WTC11 (cell line): ENCODE data around the gene ZER1. TPM values are rescaled to one million over a fixed set of nuclear protein-coding genes. Genes with fewer than 3 reads are reported as not detected.

Experiments
- ATAC-seq: fragments of 200-7000 bp; cut with Tn5 transposase; 2 replicates; pipeline ENCODE4 v1.10.0; 2021; ENCODE audit warnings: mild to moderate bottlenecking, moderate library complexity
- CTCF ChIA-PET: fragments of 300-600 bp; sonication (Branson Sonifier 250); formaldehyde crosslinking; loops from one replicate; lab custom pipeline; 2021; ENCODE audit warnings: antibody characterized with exemption; lab: Charles Lee
- POLR2A ChIA-PET: fragments of 350-600 bp; sonication (Branson Sonifier 250); formaldehyde crosslinking; loops from one replicate; lab custom pipeline; 2021; ENCODE audit warnings: antibody characterized with exemption; lab: Charles Lee
- DNase-seq: peaks from one replicate; pipeline ENCODE4 v3.0.0; 2021; ENCODE audit warnings: low spot score
- H3K27ac Mint-ChIP-seq: 2 replicates; pipeline ENCODE4 v1.8.0; 2021; ENCODE audit warnings: mixed read lengths
- H3K27me3 Mint-ChIP-seq: 2 replicates; pipeline ENCODE4 v1.8.0; 2021; ENCODE audit warnings: low read depth, mild to moderate bottlenecking, moderate library complexity, mixed read lengths
- H3K36me3 Mint-ChIP-seq: 2 replicates; pipeline ENCODE4 v1.8.0; 2021; ENCODE audit warnings: mixed read lengths
- H3K4me1 Mint-ChIP-seq: 2 replicates; pipeline ENCODE4 v1.8.0; 2022; ENCODE audit warnings: mixed read lengths
- H3K4me3 Mint-ChIP-seq: 2 replicates; pipeline ENCODE4 v1.8.0; 2021; ENCODE audit warnings: mild to moderate bottlenecking, moderate library complexity, mixed read lengths
- H3K9me3 Mint-ChIP-seq: 2 replicates; pipeline ENCODE4 v1.8.0; 2021; ENCODE audit warnings: mixed read lengths
- CDX4 ChIP-seq: fragments of 250-450 bp; sonication (Bioruptor Pico); IDR thresholded peaks from 2 replicates; pipeline ENCODE4 v1.9.0; 2021; ENCODE audit warnings: moderate library complexity, mild to moderate bottlenecking, inconsistent platforms, borderline replicate concordance
- CREB1 ChIP-seq: sonication (generic); formaldehyde crosslinking; IDR thresholded peaks from 2 replicates; pipeline ENCODE4 v1.8.0; 2023; ENCODE audit warnings: mild to moderate bottlenecking, missing genetic modification reagents
- CREM ChIP-seq: sonication (generic); formaldehyde crosslinking; IDR thresholded peaks from 2 replicates; pipeline ENCODE4 v1.8.1; 2022; ENCODE audit warnings: mild to moderate bottlenecking, missing genetic modification reagents, moderate library complexity
- CTCF ChIP-seq: fragments of 200-600 bp; IDR thresholded peaks from 2 replicates; pipeline ENCODE4 v1.8.0; 2022; ENCODE audit warnings: antibody characterized with exemption
- E2F1 ChIP-seq: sonication (generic); formaldehyde crosslinking; IDR thresholded peaks from 2 replicates; pipeline ENCODE4 v1.8.0; 2022; ENCODE audit warnings: mild to moderate bottlenecking, missing genetic modification reagents
- ERG ChIP-seq: fragments of 250-450 bp; sonication (Bioruptor Pico); IDR thresholded peaks from 2 replicates; pipeline ENCODE4 v1.8.0; 2021; ENCODE audit warnings: mild to moderate bottlenecking
- ETV6 ChIP-seq: sonication (generic); formaldehyde crosslinking; IDR thresholded peaks from 2 replicates; pipeline ENCODE4 v1.8.1; 2022; ENCODE audit warnings: mild to moderate bottlenecking, missing genetic modification reagents
- FOXK1 ChIP-seq: sonication (generic); formaldehyde crosslinking; IDR thresholded peaks from 2 replicates; pipeline ENCODE4 v1.8.0; 2022; ENCODE audit warnings: mild to moderate bottlenecking, moderate library complexity, missing genetic modification reagents
- IRF1 ChIP-seq: sonication (generic); formaldehyde crosslinking; IDR thresholded peaks from 2 replicates; pipeline ENCODE4 v1.8.0; 2023; ENCODE audit warnings: missing genetic modification reagents
- JAZF1 ChIP-seq: fragments of 250-450 bp; sonication (Bioruptor Pico); IDR thresholded peaks from 2 replicates; pipeline ENCODE4 v1.9.0; 2021; ENCODE audit warnings: moderate library complexity, mild to moderate bottlenecking, inconsistent platforms
- MLX ChIP-seq: sonication (generic); formaldehyde crosslinking; IDR thresholded peaks from 2 replicates; pipeline ENCODE4 v1.8.1; 2023; ENCODE audit warnings: mild to moderate bottlenecking, missing genetic modification reagents, moderate library complexity
- TP53 ChIP-seq: sonication (generic); formaldehyde crosslinking; IDR thresholded peaks from 2 replicates; pipeline ENCODE4 v1.8.1; 2023; ENCODE audit warnings: mild to moderate bottlenecking, missing genetic modification reagents
- ZNF263 ChIP-seq: sonication (generic); formaldehyde crosslinking; IDR thresholded peaks from 2 replicates; pipeline ENCODE4 v1.8.1; 2022; ENCODE audit warnings: low read depth, mild to moderate bottlenecking, moderate library complexity, missing genetic modification reagents
- ZNF317 ChIP-seq: sonication (generic); formaldehyde crosslinking; IDR thresholded peaks from 2 replicates; pipeline ENCODE4 v1.8.1; 2023; ENCODE audit warnings: low read depth, mild to moderate bottlenecking, moderate library complexity, missing genetic modification reagents, borderline replicate concordance
- ZNF671 ChIP-seq: fragments of 250-450 bp; sonication (Bioruptor Pico); IDR thresholded peaks from 2 replicates; pipeline ENCODE4 v1.8.0; 2021; ENCODE audit warnings: mild to moderate bottlenecking
- total RNA-seq: library from RNA; stranded (reverse); gene quantifications from 3 replicates; pipeline ENCODE4 v1.2.3, GENCODE V29; 2021
- TF ChIP-seq, protein P1 (sequence below): sonication (generic); formaldehyde crosslinking; IDR thresholded peaks from 2 replicates; pipeline ENCODE4 v1.8.1; 2022; ENCODE audit warnings: low read depth, missing genetic modification reagents, borderline replicate concordance
- TF ChIP-seq, protein P2 (sequence below): sonication (generic); formaldehyde crosslinking; IDR thresholded peaks from 2 replicates; pipeline ENCODE4 v1.8.1; 2023; ENCODE audit warnings: mild to moderate bottlenecking, moderate library complexity, missing genetic modification reagents
- TF ChIP-seq, protein P3 (sequence below): sonication (generic); formaldehyde crosslinking; IDR thresholded peaks from 2 replicates; pipeline ENCODE4 v1.8.0; 2022; ENCODE audit warnings: mild to moderate bottlenecking, missing genetic modification reagents

The ZER1 gene
- total RNA-seq, 1 experiment from 2014 or later: 23.8 TPM

DNA sequence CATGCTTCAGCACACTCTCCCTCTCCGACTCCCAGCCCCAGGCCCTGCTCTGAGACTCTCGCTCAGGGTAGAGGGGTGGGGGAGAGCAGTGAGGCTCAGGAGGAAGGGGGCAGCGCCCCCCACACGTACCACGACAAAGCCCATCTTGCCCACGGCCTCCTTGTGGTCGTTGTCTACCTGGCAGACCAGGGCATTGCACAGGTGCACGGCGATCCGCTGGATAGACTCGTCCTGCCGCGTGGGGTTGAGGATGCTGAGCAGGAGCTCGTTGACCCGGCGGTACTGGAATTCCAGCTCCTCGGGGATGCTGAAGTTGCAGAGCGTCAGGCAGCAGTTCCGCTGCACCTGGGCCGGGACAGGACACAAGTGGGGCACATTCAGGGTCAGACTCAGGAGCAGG lies 29.3 kb downstream of the ZER1 start:
- TF ChIP-seq ZNF671 (CRISPR knock-in tag): no peak
- TF ChIP-seq ZNF317 (CRISPR knock-in tag): no peak
- ChIA-PET CTCF (interaction anchor here (0.6 to 2.3 kb wide), 5 partner anchors 10 to 432 kb away, joined by 3 to 14 read pairs (median 5); partner anchors contain the start of genes SPOUT1 and ZDHHC12), POLR2A (no interaction called here)
- no peak overlapping the region for H3K4me3 Mint-ChIP-seq
- no peaks in the 10 kb centered on the region for H3K27me3 Mint-ChIP-seq
- no peak overlapping the region for H3K27ac Mint-ChIP-seq
- peak; percentile 27 for DNase-seq
- peak; percentile 55 for ATAC-seq
- no peaks in the 10 kb centered on the region for H3K4me1 Mint-ChIP-seq
- H3K9me3 Mint-ChIP-seq: no peaks in the 10 kb centered on the region
- H3K36me3 Mint-ChIP-seq: peaks cover 3% of the 10 kb centered on the region; the same call in 1 of the 2 replicates

GRCh38 chr9:128735373-128735772 lies 36.4 kb downstream of the ZER1 start:
- DNase-seq (no peak), ATAC-seq (no peak)
- Mint-ChIP-seq H3K27me3 (no peaks in the 10 kb centered on the region), H3K4me1 (peaks cover 2% of the 10 kb centered on the region; the same call in 1 of the 2 replicates), H3K27ac (peak overlapping the region; percentile 31), H3K9me3 (no peaks in the 10 kb centered on the region), H3K36me3 (peaks cover 6% of the 10 kb centered on the region; the same call in 1 of the 2 replicates), H3K4me3 (no peak overlapping the region)
- CTCF ChIA-PET: interaction anchor here (0.8 to 3.3 kb wide), 2 partner anchors 11 to 84 kb away, joined by 3 to 40 read pairs; partner anchors contain the start of gene ENDOG
- TF ChIP-seq IRF1 (CRISPR knock-in tag): no peak
- TF ChIP-seq, protein P1, sequence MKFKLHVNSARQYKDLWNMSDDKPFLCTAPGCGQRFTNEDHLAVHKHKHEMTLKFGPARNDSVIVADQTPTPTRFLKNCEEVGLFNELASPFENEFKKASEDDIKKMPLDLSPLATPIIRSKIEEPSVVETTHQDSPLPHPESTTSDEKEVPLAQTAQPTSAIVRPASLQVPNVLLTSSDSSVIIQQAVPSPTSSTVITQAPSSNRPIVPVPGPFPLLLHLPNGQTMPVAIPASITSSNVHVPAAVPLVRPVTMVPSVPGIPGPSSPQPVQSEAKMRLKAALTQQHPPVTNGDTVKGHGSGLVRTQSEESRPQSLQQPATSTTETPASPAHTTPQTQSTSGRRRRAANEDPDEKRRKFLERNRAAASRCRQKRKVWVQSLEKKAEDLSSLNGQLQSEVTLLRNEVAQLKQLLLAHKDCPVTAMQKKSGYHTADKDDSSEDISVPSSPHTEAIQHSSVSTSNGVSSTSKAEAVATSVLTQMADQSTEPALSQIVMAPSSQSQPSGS (CRISPR knock-in tag): no peak
- TF ChIP-seq, protein P2, sequence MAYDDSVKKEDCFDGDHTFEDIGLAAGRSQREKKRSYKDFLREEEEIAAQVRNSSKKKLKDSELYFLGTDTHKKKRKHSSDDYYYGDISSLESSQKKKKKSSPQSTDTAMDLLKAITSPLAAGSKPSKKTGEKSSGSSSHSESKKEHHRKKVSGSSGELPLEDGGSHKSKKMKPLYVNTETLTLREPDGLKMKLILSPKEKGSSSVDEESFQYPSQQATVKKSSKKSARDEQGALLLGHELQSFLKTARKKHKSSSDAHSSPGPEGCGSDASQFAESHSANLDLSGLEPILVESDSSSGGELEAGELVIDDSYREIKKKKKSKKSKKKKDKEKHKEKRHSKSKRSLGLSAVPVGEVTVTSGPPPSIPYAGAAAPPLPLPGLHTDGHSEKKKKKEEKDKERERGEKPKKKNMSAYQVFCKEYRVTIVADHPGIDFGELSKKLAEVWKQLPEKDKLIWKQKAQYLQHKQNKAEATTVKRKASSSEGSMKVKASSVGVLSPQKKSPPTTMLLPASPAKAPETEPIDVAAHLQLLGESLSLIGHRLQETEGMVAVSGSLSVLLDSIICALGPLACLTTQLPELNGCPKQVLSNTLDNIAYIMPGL: no peak
- TF ChIP-seq, protein P3, sequence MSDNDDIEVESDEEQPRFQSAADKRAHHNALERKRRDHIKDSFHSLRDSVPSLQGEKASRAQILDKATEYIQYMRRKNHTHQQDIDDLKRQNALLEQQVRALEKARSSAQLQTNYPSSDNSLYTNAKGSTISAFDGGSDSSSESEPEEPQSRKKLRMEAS: no peak
- TF ChIP-seq CDX4 (CRISPR knock-in tag): no peak
- TF ChIP-seq E2F1 (CRISPR knock-in tag): no peak
- TF ChIP-seq FOXK1 (CRISPR knock-in tag): no peak
- no peak for TF ChIP-seq MLX (CRISPR knock-in tag)
- TF ChIP-seq CREM (CRISPR knock-in tag): no peak
- TF ChIP-seq ZNF263 (CRISPR knock-in tag): no peak
- POLR2A ChIA-PET: interaction anchor here (0.7 kb wide), 1 partner anchor 12 kb away, joined by 4 read pairs; no protein-coding TSS in a partner anchor

GRCh38 chr9:128733256-128733655 lies 38.5 kb downstream of the ZER1 start:
- POLR2A ChIA-PET: interaction anchor here (1.7 kb wide), 1 partner anchor 9 kb away, joined by 7 read pairs; the partner anchor contains the start of gene ZDHHC12
- TF ChIP-seq ETV6: peak; percentile 56; the same call in 1 of the 2 replicates
- no peak for TF ChIP-seq JAZF1 (CRISPR knock-in tag)
- no peak; the same call in 1 of the 2 replicates for TF ChIP-seq ERG (CRISPR knock-in tag)
- TF ChIP-seq, protein P3: no peak
- no peak for TF ChIP-seq IRF1 (CRISPR knock-in tag)
- TF ChIP-seq TP53 (CRISPR knock-in tag): no peak
- peak; percentile 55 for TF ChIP-seq CTCF
- no peak for TF ChIP-seq ZNF317 (CRISPR knock-in tag)
- 0 out of 2 replicates have a peak, but pooled peaks have one; percentile 19 for TF ChIP-seq CREB1 (CRISPR knock-in tag)

More at GRCh38 chr9:128733256-128733655, 38.5 kb downstream of the ZER1 start:
- DNase-seq: peak; percentile 95
- peaks cover 6% of the 10 kb centered on the region; the same call in 1 of the 2 replicates for H3K36me3 Mint-ChIP-seq
- ATAC-seq: peak; percentile 97
- H3K9me3 Mint-ChIP-seq: no peaks in the 10 kb centered on the region
- no peaks in the 10 kb centered on the region for H3K27me3 Mint-ChIP-seq
- H3K27ac Mint-ChIP-seq: peak overlapping the region; percentile 90
- H3K4me3 Mint-ChIP-seq: no peak overlapping the region
- peaks cover 6% of the 10 kb centered on the region for H3K4me1 Mint-ChIP-seq
- CTCF ChIA-PET: interaction anchor here (0.6 to 3.3 kb wide), 35 partner anchors 9 to 337 kb away, joined by 3 to 43 read pairs (median 5); partner anchors contain the start of genes ENDOG, PHYHD1, PKN3 and SH3GLB2
